Measurements from ENCODE around the gene IL22RA1.

DNA sequence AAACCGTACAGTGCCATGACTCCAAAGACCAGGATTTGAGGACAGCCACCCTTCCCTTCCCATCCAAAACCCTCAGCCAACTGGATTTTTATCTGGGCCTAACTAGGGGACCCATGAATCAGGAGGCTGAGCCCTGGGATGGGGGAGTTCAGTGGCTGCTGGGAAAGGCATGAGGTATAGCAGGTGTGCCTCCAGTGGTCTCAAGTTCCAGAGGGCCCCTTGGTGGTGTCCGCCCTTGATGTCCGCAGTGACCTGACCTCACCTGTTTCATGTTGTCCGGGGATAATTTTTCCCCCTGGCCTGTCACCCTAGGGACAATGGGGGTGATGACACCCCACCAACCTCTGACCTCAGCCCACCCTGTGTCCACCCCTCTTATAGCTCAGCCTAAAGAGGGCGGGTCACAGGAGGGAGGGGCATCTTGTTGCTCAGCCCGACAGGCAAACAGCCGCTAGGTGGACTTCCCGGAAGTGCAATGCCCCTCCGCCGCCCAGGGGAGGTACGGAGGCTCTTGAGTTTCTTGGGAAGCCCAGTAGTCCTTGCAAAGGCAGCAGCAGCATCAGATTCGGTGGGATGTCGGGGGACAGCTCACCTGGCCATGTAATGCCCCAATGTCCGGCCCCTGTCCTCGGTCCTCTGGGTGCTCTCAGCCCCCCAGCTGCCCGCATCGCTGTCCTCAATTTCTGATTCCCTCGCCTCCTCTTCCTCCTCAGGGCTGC is 13.8 kb upstream of the IL22RA1 start:
- TF ChIP-seq EZH2 (IDR thresholded peaks at IDR 0.05; ENCODE audit: insufficient read depth, poor library complexity, severe bottlenecking) (no peak), EZH2phosphoT487 (IDR thresholded peaks at IDR 0.05; ENCODE audit: insufficient read depth, low read depth) (no peak)
